Natural killer cell (primary cell): Measurements from ENCODE around the gene CDK5R2. TPM values are rescaled to one million over a fixed set of nuclear protein-coding genes. Genes with fewer than 3 reads are reported as not detected.

ENCODE experiments used
- ATAC-seq, 3 donors: fragments of 150-1000 bp in 2 of 3; fragments of 200-7000 bp in 1 of 3; cut with Tn5 transposase; 1 replicate in 1 of 3; 2 replicates in 2 of 3; pipeline ENCODE4 v1.10.0; 2021; ENCODE audit warnings: mild to moderate bottlenecking in 2 of 3, moderate library complexity in 2 of 3
- DNase-seq, 2 donors: peaks; one replicate each; pipeline versions ENCODE4 v3.0.0 to v3.0.0-alpha.2; 2013 to 2021; ENCODE audit warnings: mixed read lengths in 1 of 2
- H3K27ac ChIP-seq: one replicate; pipeline ENCODE4 v1.5.1; 2013; ENCODE audit warnings: mild to moderate bottlenecking, low read length
- H3K27me3 ChIP-seq: one replicate; pipeline ENCODE4 v1.6.1; 2013; ENCODE audit warnings: low read length; ENCODE audit not compliant: control insufficient read depth, insufficient read depth
- H3K36me3 ChIP-seq: one replicate; pipeline ENCODE4 v1.6.1; 2013; ENCODE audit warnings: low read length; ENCODE audit not compliant: control insufficient read depth, insufficient read depth
- H3K4me1 ChIP-seq: one replicate; pipeline ENCODE4 v1.6.1; 2013; ENCODE audit warnings: low read length; ENCODE audit not compliant: control insufficient read depth, insufficient read depth
- H3K4me3 ChIP-seq: one replicate; pipeline ENCODE4 v1.5.1; 2013; ENCODE audit warnings: low read length
- H3K9me3 ChIP-seq: one replicate; pipeline ENCODE4 v1.6.1; 2013; ENCODE audit warnings: low read length; ENCODE audit not compliant: control insufficient read depth, insufficient read depth
- H3K27ac Mint-ChIP-seq, 2 donors: one replicate each; pipeline ENCODE4 v1.8.0; 2022; ENCODE audit warnings: mild to moderate bottlenecking in 2 of 2, mixed read lengths in 2 of 2, moderate library complexity in 1 of 2
- H3K27me3 Mint-ChIP-seq, 2 donors: one replicate each; pipeline ENCODE4 v1.8.0; 2022; ENCODE audit warnings: low read depth in 2 of 2, mixed read lengths in 2 of 2
- H3K36me3 Mint-ChIP-seq: one replicate; pipeline ENCODE4 v1.8.0; 2022; ENCODE audit warnings: mixed read lengths
- H3K4me1 Mint-ChIP-seq, 2 donors: one replicate each; pipeline ENCODE4 v1.8.0; 2022; ENCODE audit warnings: mixed read lengths in 2 of 2
- H3K4me3 Mint-ChIP-seq: one replicate; pipeline ENCODE4 v1.8.0; 2022; ENCODE audit warnings: mild to moderate bottlenecking, moderate library complexity, mixed read lengths
- H3K9me3 Mint-ChIP-seq, 2 donors: one replicate each; pipeline ENCODE4 v1.8.0; 2022; ENCODE audit warnings: mixed read lengths in 2 of 2
- CTCF ChIP-seq: fragments of 200-600 bp; IDR thresholded peaks from one replicate; pipeline ENCODE4 v1.8.0; 2022; ENCODE audit warnings: antibody characterized with exemption
- WGBS: methylation state at CpG from one replicate; pipeline ENCODE4 v1.1.7; 2013; ENCODE audit warnings: missing lambda C conversion rate; ENCODE audit not compliant: insufficient coverage; 5-methylcytosine and 5-hydroxymethylcytosine counted together
- intact Hi-C: fragments of 100-400 bp; cut with micrococcal nuclease; formaldehyde crosslinking; loops from one replicate; pipeline ENCODE4 v1.14.2; 2022
- total RNA-seq, 4 donors: library from RNA; stranded (reverse); fragments of 120-200 nt in 1 of 4; gene quantifications; one replicate each; pipeline versions ENCODE4 v1.2.3 to v1.2.4, GENCODE V29; 2013 to 2022

The CDK5R2 gene
- total RNA-seq, 3 donors from 2014 or later (not counting 1 experiment from before 2014, with no cell fraction given), result not detected

DNA sequence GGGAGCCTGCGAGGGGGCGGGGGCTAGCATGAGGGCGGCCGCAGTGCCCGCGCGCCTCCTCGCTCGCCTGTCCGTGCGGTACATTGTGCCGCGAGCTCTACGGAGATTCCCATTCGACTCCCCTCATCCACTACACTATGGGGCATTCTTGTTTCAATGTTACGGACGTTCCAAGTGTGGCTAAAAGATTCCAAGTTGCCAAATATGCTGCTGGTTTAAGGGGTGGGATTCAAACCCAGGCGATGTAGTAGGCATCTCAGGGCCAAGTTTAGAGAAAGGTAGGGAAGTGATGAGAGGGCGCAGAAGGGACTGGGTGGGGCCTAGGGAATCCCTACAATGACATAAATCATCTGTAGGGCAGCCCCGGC lies 43.8 kb downstream of the CDK5R2 start:
- 13% methylated on average over 20 of the region's 20 CpGs for WGBS
- Mint-ChIP-seq H3K4me3 (no peak overlapping the region), H3K27ac (no peak overlapping the region), H3K9me3 (no peaks in the 10 kb centered on the region), H3K4me1 (peaks cover 0 to 4% of the 10 kb centered on the region in 2 donors), H3K27me3 (peaks cover 46 to 50% of the 10 kb centered on the region in 2 donors), H3K36me3 (no peaks in the 10 kb centered on the region)
- Histone ChIP-seq H3K4me3 (no peak overlapping the region), H3K27me3 (peaks cover 46% of the 10 kb centered on the region), H3K4me1 (peaks cover 21% of the 10 kb centered on the region), H3K36me3 (no peaks in the 10 kb centered on the region), H3K27ac (no peak overlapping the region), H3K9me3 (no peaks in the 10 kb centered on the region)
- intact Hi-C loops, result no loop called here
- ATAC-seq, result no peak
- no peak for TF ChIP-seq CTCF
- DNase-seq, result no peak

DNA sequence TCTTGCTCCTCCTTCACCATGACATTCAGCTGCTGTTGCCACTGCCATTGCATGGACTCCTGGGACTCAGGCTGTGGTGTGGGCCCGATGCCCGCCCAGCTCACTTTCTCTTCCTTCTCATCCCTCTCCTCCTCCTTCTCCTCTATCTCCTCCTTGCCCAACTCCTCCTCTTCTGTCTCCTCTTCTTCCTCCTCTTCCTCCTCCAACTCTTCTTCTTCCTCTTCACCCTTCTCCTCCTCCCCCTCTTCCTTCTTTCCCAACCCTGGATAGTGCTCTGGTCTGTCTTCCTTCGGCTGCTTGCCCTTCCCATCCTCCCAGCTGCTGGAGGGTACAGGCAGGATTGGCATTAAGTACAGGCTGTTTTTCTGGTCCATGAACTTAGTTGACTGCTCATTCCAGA lies 44.5 kb downstream of the CDK5R2 start:
- Histone ChIP-seq H3K4me1 (peaks cover 21% of the 10 kb centered on the region), H3K27me3 (peaks cover 46% of the 10 kb centered on the region), H3K4me3 (no peak overlapping the region), H3K9me3 (no peaks in the 10 kb centered on the region), H3K36me3 (no peaks in the 10 kb centered on the region), H3K27ac (no peak overlapping the region)
- H3K4me3 Mint-ChIP-seq, result no peak overlapping the region
- DNase-seq (no peak), ATAC-seq (no peak)
- H3K9me3 Mint-ChIP-seq, result no peaks in the 10 kb centered on the region
- peaks cover 41 to 45% of the 10 kb centered on the region in 2 donors for H3K27me3 Mint-ChIP-seq
- no peaks in the 10 kb centered on the region for H3K36me3 Mint-ChIP-seq
- TF ChIP-seq CTCF, result no peak
- 88% methylated on average over 3 of the region's 3 CpGs for WGBS
- intact Hi-C loops, result no loop called here
- peaks cover 0 to 4% of the 10 kb centered on the region in 2 donors for H3K4me1 Mint-ChIP-seq
- H3K27ac Mint-ChIP-seq, result no peak overlapping the region

DNA sequence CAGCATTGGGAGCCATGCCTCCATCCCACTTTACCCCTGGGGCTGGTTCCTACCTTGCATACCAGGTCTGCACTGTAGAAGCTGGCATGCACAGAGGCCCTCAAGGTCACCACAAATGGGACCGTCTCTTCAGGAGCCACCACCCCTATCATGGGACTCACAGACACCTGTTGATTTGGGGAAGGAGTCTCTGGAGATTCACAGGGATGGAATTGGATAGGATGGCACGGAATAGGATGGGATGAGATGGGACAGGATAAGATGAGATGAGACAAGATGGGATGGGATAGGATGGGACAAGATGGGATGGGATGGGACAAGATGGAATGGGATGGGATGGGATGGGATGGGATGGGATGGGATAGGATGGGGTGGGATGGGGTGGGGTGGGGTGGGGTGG lies 49.8 kb downstream of the CDK5R2 start:
- Mint-ChIP-seq H3K27me3 (peaks cover 32 to 39% of the 10 kb centered on the region in 2 donors), H3K4me1 (no peaks in the 10 kb centered on the region), H3K27ac (no peak overlapping the region), H3K4me3 (no peak overlapping the region), H3K9me3 (no peaks in the 10 kb centered on the region), H3K36me3 (no peaks in the 10 kb centered on the region)
- no peak for DNase-seq
- H3K27ac ChIP-seq, result no peak overlapping the region
- H3K27me3 ChIP-seq, result peaks cover 7% of the 10 kb centered on the region
- no peaks in the 10 kb centered on the region for H3K4me1 ChIP-seq
- intact Hi-C loops, result no loop called here
- 68% methylated on average over 1 of the region's 2 CpGs for WGBS
- no peaks in the 10 kb centered on the region for H3K9me3 ChIP-seq
- no peak for ATAC-seq
- no peak for TF ChIP-seq CTCF
- H3K36me3 ChIP-seq, result no peaks in the 10 kb centered on the region
- H3K4me3 ChIP-seq, result no peak overlapping the region

GRCh38 chr2:219010162-219010756 lies 50.8 kb downstream of the CDK5R2 start:
- H3K4me1 Mint-ChIP-seq, result no peaks in the 10 kb centered on the region
- peak in 2 of 3 donors; percentile 40 to 45 for ATAC-seq
- Histone ChIP-seq H3K27me3 (peaks cover 5% of the 10 kb centered on the region), H3K36me3 (no peaks in the 10 kb centered on the region), H3K4me1 (no peaks in the 10 kb centered on the region), H3K27ac (no peak overlapping the region), H3K4me3 (no peak overlapping the region), H3K9me3 (no peaks in the 10 kb centered on the region)
- peak in 1 of 2 donors; percentile 50 for DNase-seq
- no peak overlapping the region for H3K4me3 Mint-ChIP-seq
- peak; percentile 8 for TF ChIP-seq CTCF
- H3K36me3 Mint-ChIP-seq, result no peaks in the 10 kb centered on the region
- 47% methylated on average over 6 of the region's 6 CpGs for WGBS
- H3K27me3 Mint-ChIP-seq, result peaks cover 23 to 32% of the 10 kb centered on the region in 2 donors
- intact Hi-C loops, result no loop called here
- H3K9me3 Mint-ChIP-seq, result no peaks in the 10 kb centered on the region
- H3K27ac Mint-ChIP-seq, result no peak overlapping the region
